Measurements from ENCODE around the gene PEX11A.

The PEX11A gene

DNA sequence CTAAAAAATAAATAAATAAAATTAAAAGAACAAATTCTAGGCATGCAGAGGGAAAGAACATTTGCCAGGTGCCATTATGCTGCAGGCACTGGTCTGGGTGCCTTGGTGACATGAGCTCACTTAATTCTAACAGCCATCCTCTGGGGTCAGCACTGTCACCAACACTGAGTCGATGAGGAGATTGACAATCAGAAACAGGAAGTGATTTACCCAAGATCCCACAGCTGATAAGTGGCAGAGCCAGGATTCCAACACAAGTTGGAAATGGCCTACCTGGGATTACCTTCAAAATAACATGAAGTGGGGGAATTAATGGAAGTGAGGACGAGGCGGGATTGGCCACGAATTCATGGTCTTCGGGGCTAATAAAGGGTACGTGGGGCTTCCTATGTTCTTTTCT, 14.9 kb downstream of the PEX11A start:
- DNase-seq (ENCODE audit: low read depth, low spot score) = no peak

DNA sequence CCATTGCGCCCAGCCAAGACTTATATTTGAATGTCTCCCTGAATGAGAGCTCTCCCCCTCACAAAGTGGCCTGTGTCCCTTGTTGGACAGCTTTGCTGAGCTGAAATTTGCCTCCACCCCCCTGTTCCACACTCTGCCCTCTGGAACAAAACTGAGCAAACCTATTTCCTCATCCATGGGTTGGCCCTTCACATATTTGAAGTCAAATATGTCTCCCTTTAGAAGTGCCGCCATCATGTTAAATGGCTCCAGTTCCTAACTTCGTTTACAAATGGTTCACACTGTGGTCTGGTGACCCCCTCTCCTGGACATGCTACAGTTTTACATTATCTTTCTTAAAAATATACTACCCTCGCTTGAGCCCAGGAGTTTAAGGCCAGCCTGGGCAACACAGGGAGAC, 16.0 kb downstream of the PEX11A start:
- DNase-seq (ENCODE audit: low read depth, low spot score) = no peak

GRCh38 chr15:89673165-89673512, 17.4 kb downstream of the PEX11A start:
- DNase-seq (ENCODE audit: low read depth, low spot score) = no peak

GRCh38 chr15:89672221-89673164, 18.1 kb downstream of the PEX11A start:
- no peak for DNase-seq (ENCODE audit: low read depth, low spot score)

DNA sequence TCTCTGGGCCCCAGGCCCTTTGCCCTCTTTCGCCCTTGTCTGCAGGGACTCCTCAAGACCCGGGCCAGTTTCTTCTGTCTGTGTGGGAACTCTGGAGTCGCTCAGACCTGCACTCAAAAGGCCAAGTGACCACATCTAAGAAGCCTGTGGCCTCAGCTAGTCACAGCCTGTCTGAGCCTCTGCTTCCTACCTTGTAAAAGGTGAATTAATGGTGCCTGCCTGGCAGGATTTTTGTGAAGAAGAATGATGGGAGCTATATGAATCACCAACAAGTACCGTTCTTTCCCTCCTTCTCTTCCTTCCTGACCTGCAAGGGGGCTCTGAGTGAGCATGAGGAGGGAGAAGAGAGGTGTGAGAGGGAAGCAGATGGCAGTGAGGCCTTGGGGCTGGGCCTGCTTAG, 18.9 kb downstream of the PEX11A start:
- DNase-seq (ENCODE audit: low read depth, low spot score) = no peak

DNA sequence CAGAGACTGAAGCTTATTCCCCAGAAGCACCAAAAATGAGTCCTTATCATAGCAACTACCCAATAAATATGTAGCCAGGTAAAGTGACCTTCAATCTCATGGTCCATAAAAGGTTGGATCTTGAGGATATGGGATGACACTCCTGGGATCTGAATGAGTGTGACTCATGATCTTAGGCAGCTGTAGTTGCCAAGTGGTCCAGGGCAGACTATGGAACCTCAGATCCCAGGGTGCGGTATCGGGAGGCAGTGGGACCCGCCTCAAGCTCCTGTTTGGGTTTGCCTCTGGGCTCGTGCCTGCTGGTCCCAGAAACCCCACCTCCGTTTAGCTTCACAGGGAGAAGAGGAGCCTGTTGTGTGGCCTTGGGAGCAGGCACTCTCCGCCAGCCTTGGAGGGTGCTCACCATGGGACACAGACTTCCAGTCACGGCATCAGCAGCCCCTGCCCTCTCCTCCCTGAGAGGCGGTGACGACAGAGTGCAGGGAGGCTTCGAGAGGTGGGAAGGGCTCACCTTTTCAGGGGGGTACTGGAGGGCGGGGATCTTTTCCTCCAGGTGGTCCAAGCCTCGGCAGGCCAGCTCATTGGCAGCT, 19.5 kb downstream of the PEX11A start:
- DNase-seq (ENCODE audit: low read depth, low spot score) = no peak

DNA sequence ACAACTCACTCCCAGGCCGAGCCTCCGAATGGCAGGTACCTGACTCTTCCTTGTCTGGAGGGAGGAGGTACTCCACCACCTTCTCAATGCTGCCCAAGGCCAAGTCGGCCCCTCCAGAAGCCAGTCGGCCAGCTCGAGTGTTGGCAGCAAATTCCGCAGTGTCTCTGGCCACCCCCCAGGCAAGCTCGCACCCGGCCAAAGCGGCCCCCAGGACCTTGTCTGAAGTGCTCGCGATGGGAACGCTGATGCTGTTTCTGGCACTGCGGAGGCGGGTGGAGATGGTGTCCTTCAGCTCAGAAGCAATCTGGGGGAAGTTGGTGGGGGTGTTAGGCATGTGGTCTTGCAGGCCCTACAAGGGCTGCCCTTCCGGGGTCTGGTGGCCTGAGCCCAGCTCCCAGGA, 20.6 kb downstream of the PEX11A start:
- no peak for DNase-seq (ENCODE audit: low read depth, low spot score)

- no peak for DNase-seq (ENCODE audit: low read depth, low spot score)
Observed at GRCh38 chr15:89669309-89669865, 21.2 kb downstream of the PEX11A start.

GRCh38 chr15:89668171-89668570, 22.4 kb downstream of the PEX11A start:
- no peak for DNase-seq (ENCODE audit: low read depth, low spot score)

GRCh38 chr15:89667706-89667960, 22.9 kb downstream of the PEX11A start:
- no peak for DNase-seq (ENCODE audit: low read depth, low spot score)

DNA sequence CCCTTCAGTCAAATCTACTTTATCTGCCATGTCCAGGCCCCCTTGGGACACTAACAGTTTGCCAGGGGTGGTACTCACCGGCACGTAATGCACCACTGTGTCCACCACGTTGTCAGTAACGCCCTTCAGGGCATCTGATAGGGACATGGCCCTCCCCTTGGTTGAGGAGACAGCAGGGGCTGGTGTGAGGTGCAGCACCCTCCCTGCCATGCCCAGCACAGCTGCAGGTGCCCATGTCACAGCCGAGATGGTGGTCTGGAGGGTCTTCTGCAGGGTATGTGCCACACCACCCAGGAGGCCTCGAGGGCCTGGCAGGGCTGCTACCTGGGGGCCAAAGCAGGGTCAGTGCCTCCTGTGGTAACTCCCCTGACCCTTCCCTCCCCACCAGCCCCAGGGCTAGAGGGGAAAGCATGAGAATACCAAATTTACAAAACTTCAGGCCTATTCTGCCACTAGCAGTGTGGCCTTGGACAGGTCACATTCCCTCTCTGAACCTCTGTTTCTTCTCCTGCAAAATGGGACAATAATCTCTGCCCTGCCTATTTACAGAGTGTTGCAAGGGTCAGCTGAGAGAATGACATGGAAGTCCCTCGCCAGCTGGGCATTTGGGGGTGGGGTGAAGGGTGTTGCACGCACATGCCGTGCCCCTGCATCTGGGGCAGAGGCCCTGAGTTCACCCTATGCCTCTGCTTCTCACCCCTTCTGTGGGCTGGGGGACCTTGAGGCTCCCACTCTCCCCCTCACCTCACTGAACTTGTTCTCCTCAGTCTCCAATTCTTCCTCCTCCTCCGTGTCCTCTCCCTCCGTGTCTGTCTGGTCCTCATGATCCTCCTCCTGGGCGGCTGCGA, 23.5 kb downstream of the PEX11A start:
- DNase-seq (ENCODE audit: low read depth, low spot score) = no peak

DNA sequence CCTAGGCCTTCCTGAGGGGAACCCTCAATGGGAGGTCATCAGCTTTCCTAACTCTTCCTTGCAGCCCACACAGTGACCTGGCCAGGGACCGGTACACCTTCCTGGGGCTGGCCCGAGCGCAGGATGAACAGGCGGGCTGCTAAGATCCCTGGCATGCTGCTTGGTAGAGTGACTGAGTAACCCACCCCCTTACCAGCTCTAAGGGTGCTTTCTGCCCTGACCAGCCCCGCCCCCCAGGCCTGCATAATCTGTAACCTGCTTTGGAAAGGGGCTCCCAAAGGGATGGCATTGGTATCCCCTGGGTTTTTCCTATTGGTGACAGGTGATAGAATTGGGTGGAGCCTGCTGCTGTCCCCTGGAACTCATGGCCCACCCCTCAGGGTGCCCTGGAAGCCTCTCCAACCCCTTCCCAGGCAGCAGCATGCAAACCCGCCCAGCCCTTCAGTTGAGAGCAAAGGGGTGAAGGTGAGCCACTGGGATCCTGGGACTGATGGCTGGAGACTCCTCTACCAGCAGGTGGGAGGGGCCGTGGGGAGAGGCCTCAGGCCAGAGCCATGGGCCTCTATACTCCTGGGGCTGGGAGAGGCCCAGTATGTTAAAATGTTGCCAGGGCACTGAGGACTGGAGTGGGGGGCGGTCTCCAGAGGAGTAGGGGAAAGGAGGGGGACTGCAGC, 24.2 kb downstream of the PEX11A start:
- DNase-seq (ENCODE audit: low read depth, low spot score) = no peak

DNA sequence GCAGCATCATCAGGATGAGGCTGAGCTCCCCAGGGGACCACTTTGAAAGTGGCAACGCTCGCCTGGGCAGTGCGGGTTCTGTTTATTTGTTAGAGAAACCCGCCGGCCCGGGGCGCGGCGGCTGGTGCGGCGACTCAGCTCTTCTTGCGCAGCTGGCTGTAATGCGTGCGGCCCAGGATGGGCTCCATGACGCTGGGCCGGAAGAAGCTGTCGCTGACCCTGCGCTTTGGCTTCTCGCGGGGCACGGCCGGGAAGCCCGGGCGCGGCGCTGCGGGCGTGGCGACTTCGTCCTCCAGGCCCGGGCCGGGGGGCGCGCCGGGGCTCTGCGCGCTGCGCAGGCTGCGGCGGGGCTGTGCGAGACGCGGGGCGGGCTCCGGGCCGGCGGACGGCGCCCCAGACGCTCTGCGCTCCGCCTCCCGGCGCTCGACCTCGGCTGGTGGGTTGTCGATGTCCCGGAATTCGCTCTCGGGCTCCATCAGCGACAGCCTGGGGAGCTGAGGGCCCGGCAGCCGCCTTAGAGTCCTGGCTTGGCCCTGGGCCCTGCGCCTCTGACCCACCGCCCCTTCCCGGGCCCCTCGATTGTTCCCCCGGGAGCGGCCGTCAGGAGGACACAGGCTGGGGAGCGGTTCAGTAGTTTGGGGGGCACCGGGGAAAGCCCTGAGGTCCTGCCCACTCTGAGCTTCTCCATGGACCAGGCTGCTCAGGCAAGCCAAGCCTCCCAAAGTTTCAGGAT, 24.9 kb downstream of the PEX11A start:
- DNase-seq (ENCODE audit: low read depth, low spot score) = no peak

- no peak for DNase-seq (ENCODE audit: low read depth, low spot score)
Observed at GRCh38 chr15:89664441-89665350, 25.9 kb downstream of the PEX11A start.

DNA sequence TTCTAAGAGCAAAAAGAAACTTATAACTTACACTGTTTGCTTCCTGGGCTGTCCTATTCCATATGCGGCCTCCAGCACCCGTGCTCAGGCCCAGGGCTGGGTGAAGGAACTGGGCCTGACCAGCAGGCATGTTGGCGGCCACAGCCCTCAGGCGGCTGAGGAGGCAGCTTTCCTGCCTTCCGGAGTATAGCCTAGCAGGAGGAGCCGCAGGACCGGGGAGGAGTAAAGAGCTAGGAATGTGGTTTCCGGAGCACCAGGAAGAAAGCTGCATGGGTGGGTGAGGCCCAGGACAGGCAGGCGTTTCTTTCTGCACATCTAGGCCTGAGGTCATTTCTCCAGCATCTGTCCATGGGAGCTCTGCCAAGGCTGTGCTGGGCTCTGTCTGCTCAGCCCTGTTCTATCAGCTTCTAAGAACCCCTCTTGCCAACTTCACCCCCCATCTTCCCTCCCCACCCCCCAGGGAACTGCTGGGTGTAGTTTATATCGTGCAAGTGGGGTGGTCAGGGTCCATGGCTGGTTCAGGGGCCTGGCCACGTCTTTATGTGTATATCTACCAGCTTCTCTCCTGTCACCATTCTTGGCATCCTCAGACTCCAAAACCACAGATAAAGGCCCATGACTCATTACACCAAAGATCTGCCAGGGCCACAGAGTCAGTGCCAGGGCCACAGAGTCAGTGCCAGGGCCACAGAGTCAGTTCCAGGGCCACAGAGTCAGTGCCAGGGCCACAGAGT, 27.5 kb downstream of the PEX11A start:
- DNase-seq (ENCODE audit: low read depth, low spot score) = no peak

DNA sequence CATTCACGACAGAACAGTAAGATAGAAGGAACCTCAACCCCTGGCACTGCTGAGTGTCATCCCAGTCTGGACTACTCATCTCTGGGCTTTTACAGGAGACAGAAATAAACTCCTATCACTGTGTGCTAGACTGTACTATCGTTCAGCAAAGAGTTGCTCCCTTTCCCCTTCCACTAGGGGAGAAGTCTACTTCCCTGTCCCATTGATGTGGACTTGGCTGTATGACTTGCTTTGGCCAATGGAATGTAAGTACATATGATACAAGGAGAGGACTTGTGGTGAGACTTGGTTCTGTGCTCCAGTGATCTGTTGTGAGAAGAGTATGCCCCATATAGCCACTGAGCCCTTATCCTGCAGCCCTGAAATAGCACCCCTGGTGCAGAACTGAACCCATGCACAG, 30.0 kb downstream of the PEX11A start:
- DNase-seq (ENCODE audit: low read depth, low spot score) = no peak

DNA sequence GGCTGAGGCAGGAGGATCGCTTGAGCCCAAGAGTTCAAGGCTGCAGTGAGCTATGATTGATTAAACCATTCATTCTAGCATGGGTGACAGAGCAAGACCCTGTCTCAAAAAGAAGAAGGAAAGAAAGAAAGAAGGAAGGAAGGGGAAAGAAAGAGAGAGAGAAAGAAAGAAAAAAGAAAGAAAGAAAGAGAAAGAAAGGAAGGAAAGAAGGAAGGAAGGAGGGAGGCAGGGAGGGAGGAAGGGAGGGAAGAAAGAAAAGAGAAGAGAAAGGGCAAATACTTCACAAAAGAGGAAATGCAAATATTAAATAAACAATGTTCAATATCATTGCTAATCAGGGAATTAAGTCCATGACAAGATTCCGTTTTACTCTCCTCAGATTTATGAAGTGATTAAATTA, 31.3 kb downstream of the PEX11A start:
- no peak for DNase-seq (ENCODE audit: low read depth, low spot score)

DNA sequence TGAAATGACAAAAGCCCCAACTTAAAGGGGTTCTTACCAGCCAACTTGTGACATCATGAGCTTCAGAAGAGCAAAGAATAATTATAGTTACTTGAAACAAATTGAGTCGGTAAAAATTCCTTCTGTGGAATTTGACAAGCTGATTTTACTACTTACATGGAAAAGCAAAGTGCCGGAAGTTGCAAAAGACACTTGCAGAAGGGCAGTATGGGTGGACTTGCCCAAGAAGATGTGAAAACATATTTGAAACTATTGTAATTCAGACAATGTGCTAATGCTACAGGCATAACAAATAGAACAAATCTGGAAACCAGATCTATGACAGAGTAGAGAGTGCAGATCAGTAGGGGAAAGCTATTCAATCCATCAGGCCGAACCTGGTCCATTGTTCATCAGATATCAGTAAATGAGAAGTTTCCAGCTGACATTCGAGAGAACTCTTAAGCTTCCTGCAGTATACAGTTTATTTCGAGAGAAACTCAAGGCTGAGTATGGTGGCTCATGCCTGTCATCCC, 32.8 kb downstream of the PEX11A start:
- DNase-seq (ENCODE audit: low read depth, low spot score) = no peak

All from activated naive CD8-positive, alpha-beta T cell treated with anti-CD3 and anti-CD28 coated beads, Interleukin-2, amount 50 U/mL, for 16 hours (primary cell).